Cerebellar cortex (tissue), 1 donor: ENCODE data around the gene P4HA1.

Source experiments
- DNase-seq: peaks from one replicate; pipeline ENCODE4 v3.0.0-alpha.2; 2015; ENCODE audit warnings: low spot score

Gene P4HA1

GRCh38 chr10:73093922-73094850, 2.5 kb downstream of the P4HA1 start:
- no peak for DNase-seq

- DNase-seq = no peak
Observed at GRCh38 chr10:73092830-73093229, 3.8 kb downstream of the P4HA1 start.

GRCh38 chr10:73088304-73088703, 8.4 kb downstream of the P4HA1 start:
- DNase-seq = no peak

GRCh38 chr10:73086816-73087215, 9.8 kb downstream of the P4HA1 start:
- DNase-seq = no peak

- no peak for DNase-seq
Observed at GRCh38 chr10:73084209-73084608, 12.5 kb downstream of the P4HA1 start.

- DNase-seq = no peak
Observed at GRCh38 chr10:73083221-73083620, 13.4 kb downstream of the P4HA1 start.

GRCh38 chr10:73079779-73080541, 16.7 kb downstream of the P4HA1 start:
- DNase-seq = no peak

GRCh38 chr10:73076360-73077183, 20.1 kb downstream of the P4HA1 start:
- peak; percentile 94 for DNase-seq

- no peak for DNase-seq
Observed at GRCh38 chr10:73075829-73076228, 20.8 kb downstream of the P4HA1 start.

- no peak for DNase-seq
Observed at GRCh38 chr10:73073627-73074026, 23.0 kb downstream of the P4HA1 start.

- DNase-seq = no peak
Observed at GRCh38 chr10:73065441-73065840, 31.2 kb downstream of the P4HA1 start.

GRCh38 chr10:73061743-73062142, 34.9 kb downstream of the P4HA1 start:
- no peak for DNase-seq

- DNase-seq = peak; percentile 56
Observed at GRCh38 chr10:73060738-73061635, 35.7 kb downstream of the P4HA1 start.

GRCh38 chr10:73060173-73060572, 36.5 kb downstream of the P4HA1 start:
- DNase-seq = no peak

GRCh38 chr10:73058057-73058591, 38.5 kb downstream of the P4HA1 start:
- DNase-seq = no peak

- DNase-seq = no peak
Observed at GRCh38 chr10:73054286-73054685, 42.4 kb downstream of the P4HA1 start.

GRCh38 chr10:73053275-73053674, 43.4 kb downstream of the P4HA1 start:
- DNase-seq = no peak

- DNase-seq = no peak
Observed at GRCh38 chr10:73044378-73045285, 52.0 kb downstream of the P4HA1 start.

GRCh38 chr10:73043766-73044377, 52.8 kb downstream of the P4HA1 start:
- DNase-seq = no peak
